ENCODE measurements around the gene ZNF440.

GRCh38 chr19:11853358-11853757, 39.3 kb downstream of the ZNF440 start:
- TF ChIP-seq CTCF (IDR thresholded peaks at IDR 0.05) (no peak), E2F6 (IDR thresholded peaks at IDR 0.05; ENCODE audit: borderline replicate concordance, low read depth) (no peak), RCOR1 (IDR thresholded peaks at IDR 0.05; ENCODE audit: low read depth, low read length) (no peak), POLR2A (IDR thresholded peaks at IDR 0.05; ENCODE audit: low read length) (no peak), CEBPB (IDR thresholded peaks at IDR 0.05) (no peak), CHD4 (IDR thresholded peaks at IDR 0.05; ENCODE audit: borderline replicate concordance) (no peak), PBX3 (IDR thresholded peaks at IDR 0.05) (no peak)
